H1 (cell line): ENCODE results near the gene MAP2K5. TPM values are rescaled to one million over a fixed set of nuclear protein-coding genes. Genes with fewer than 3 reads are reported as not detected.

Experiments used
- CTCF ChIA-PET: fragments of 300-600 bp; sonication (Branson Sonifier 250); formaldehyde crosslinking; loops from one replicate; lab custom pipeline; 2021; ENCODE audit not compliant: partially characterized antibody; lab: Charles Lee
- POLR2A ChIA-PET: fragments of 300-600 bp; sonication (Branson Sonifier 250); formaldehyde crosslinking; loops from one replicate; lab custom pipeline; 2021; ENCODE audit warnings: inconsistent platforms; ENCODE audit not compliant: partially characterized antibody; lab: Charles Lee
- DNase-seq, 2 experiments: peaks; one replicate each; pipeline versions ENCODE4 v3.0.0 to v3.0.0-alpha.2; 2010 to 2022; ENCODE audit warnings: low spot score in 2 of 2, low read depth in 1 of 2, mixed read lengths in 1 of 2
- FAIRE-seq: peaks from 2 replicates; lab custom pipeline; 2011; peaks lifted over from hg19 to GRCh38; lab: Jason Lieb, UNC
- H2AFZ ChIP-seq: 2 replicates; pipeline ENCODE4 v1.8.1; 2012; ENCODE audit warnings: low read length, inconsistent platforms
- H2AK5ac ChIP-seq: 2 replicates; pipeline ENCODE4 v1.6.1; 2013; ENCODE audit warnings: low read depth, low read length
- H2BK120ac ChIP-seq: replicated peaks from 2 replicates; pipeline ENCODE3; 2013; ENCODE audit warnings: low read depth, low read length, inconsistent platforms
- H2BK12ac ChIP-seq: 2 replicates; pipeline ENCODE4 v1.6.1; 2013; ENCODE audit warnings: low read depth, low read length
- H2BK15ac ChIP-seq: 2 replicates; pipeline ENCODE4 v1.6.1; 2013; ENCODE audit warnings: low read length
- H2BK20ac ChIP-seq: 2 replicates; pipeline ENCODE4 v1.6.1; 2013; ENCODE audit warnings: low read length
- H2BK5ac ChIP-seq: 2 replicates; pipeline ENCODE4 v1.6.1; 2013; ENCODE audit warnings: low read depth, low read length
- H3K14ac ChIP-seq: 2 replicates; pipeline ENCODE4 v1.6.1; 2013; ENCODE audit warnings: inconsistent platforms; ENCODE audit not compliant: insufficient read length
- H3K18ac ChIP-seq: 2 replicates; pipeline ENCODE4 v1.6.1; 2013; ENCODE audit warnings: low read length; ENCODE audit errors: extremely low read depth
- H3K23ac ChIP-seq: 2 replicates; pipeline ENCODE4 v1.6.1; 2013; ENCODE audit warnings: inconsistent platforms; ENCODE audit not compliant: insufficient read length
- H3K23me2 ChIP-seq: 2 replicates; pipeline ENCODE4 v1.6.1; 2013; ENCODE audit warnings: low read depth, low read length
- H3K27ac ChIP-seq: 2 replicates; pipeline ENCODE4 v1.6.1; 2011; ENCODE audit warnings: low read depth, low read length, inconsistent platforms
- H3K27me3 ChIP-seq, 4 experiments: replicated peaks in 1 of 4; 1 replicate in 1 of 4; 2 replicates in 3 of 4; pipeline versions ENCODE4 v1.6.1 to v1.8.1; 2011 to 2013; ENCODE audit warnings: low read length in 3 of 4, mild to moderate bottlenecking in 3 of 4, inconsistent platforms in 2 of 4, mixed read lengths in 2 of 4, moderate library complexity in 1 of 4; ENCODE audit not compliant: control insufficient read depth in 3 of 4, insufficient read depth in 3 of 4; ENCODE audit errors: extremely low read depth in 1 of 4
- H3K36me3 ChIP-seq, 4 experiments: 2 replicates each; pipeline versions ENCODE4 v1.6.1 to v1.8.1; 2011 to 2013; ENCODE audit warnings: mild to moderate bottlenecking in 4 of 4, low read length in 3 of 4, moderate library complexity in 2 of 4, control low read depth in 1 of 4, inconsistent platforms in 1 of 4; ENCODE audit not compliant: insufficient read depth in 4 of 4, control insufficient read depth in 2 of 4
- H3K4ac ChIP-seq: replicated peaks from 2 replicates; pipeline ENCODE3; 2013; ENCODE audit warnings: low read length, low read depth, mixed read lengths, inconsistent platforms; ENCODE audit not compliant: insufficient read length
- H3K4me1 ChIP-seq, 4 experiments: replicated peaks in 1 of 4; 1 replicate in 1 of 4; 2 replicates in 3 of 4; pipeline versions ENCODE4 v1.6.1 to v1.8.1; 2011 to 2013; ENCODE audit warnings: low read length in 3 of 4, inconsistent platforms in 2 of 4, mixed read lengths in 1 of 4; ENCODE audit not compliant: insufficient read depth in 4 of 4, control insufficient read depth in 3 of 4
- H3K4me2 ChIP-seq, 2 experiments: 2 replicates each; pipeline versions ENCODE4 v1.6.1 to v1.8.1; 2011 to 2013; ENCODE audit warnings: low read depth in 2 of 2, low read length in 2 of 2, control low read depth in 1 of 2, inconsistent platforms in 1 of 2, mild to moderate bottlenecking in 1 of 2; ENCODE audit not compliant: insufficient read depth in 1 of 2
- H3K4me3 ChIP-seq, 4 experiments: fragments of 200-600, 300-600 bp in 1 of 4; sonication (generic), shearing (Covaris generic), sonication (Bioruptor Twin) in 1 of 4; 2 replicates each; pipeline versions ENCODE4 v1.5.1 to v1.8.1; 2011 to 2016; ENCODE audit warnings: low read length in 4 of 4, low read depth in 3 of 4, control low read depth in 2 of 4, inconsistent platforms in 2 of 4, mild to moderate bottlenecking in 2 of 4, mixed read lengths in 1 of 4, moderate library complexity in 1 of 4; ENCODE audit not compliant: insufficient read depth in 2 of 4; ENCODE audit errors: extremely low read depth in 1 of 4
- H3K56ac ChIP-seq: replicated peaks from 2 replicates; pipeline ENCODE3; 2013; ENCODE audit warnings: low read depth, mild to moderate bottlenecking, mixed read lengths, low read length, inconsistent platforms; ENCODE audit not compliant: insufficient read length
- H3K79me1 ChIP-seq: 2 replicates; pipeline ENCODE4 v1.6.1; 2013; ENCODE audit warnings: low read depth, low read length, control low read depth
- H3K79me2 ChIP-seq, 2 experiments: 2 replicates each; pipeline versions ENCODE4 v1.6.1 to v1.8.1; 2012 to 2013; ENCODE audit warnings: low read length in 2 of 2, mild to moderate bottlenecking in 2 of 2, inconsistent platforms in 1 of 2; ENCODE audit not compliant: insufficient read depth in 2 of 2, control insufficient read depth in 1 of 2
- H3K9ac ChIP-seq, 4 experiments: replicated peaks in 1 of 4; 1 replicate in 1 of 4; 2 replicates in 3 of 4; pipeline versions ENCODE4 v1.6.1 to v1.8.1; 2011 to 2013; ENCODE audit warnings: low read depth in 3 of 4, low read length in 3 of 4, control low read depth in 2 of 4, mild to moderate bottlenecking in 2 of 4, moderate library complexity in 2 of 4, inconsistent platforms in 1 of 4; ENCODE audit errors: extremely low read depth in 1 of 4
- H3K9me3 ChIP-seq, 2 experiments: 2 replicates each; pipeline versions ENCODE4 v1.6.1 to v1.8.1; 2012 to 2013; ENCODE audit warnings: mild to moderate bottlenecking in 2 of 2, moderate library complexity in 2 of 2, control low read depth in 1 of 2, inconsistent platforms in 1 of 2, low read depth in 1 of 2, low read length in 1 of 2, mixed read lengths in 1 of 2; ENCODE audit not compliant: insufficient read depth in 2 of 2
- H4K20me1 ChIP-seq, 2 experiments: replicated peaks in 1 of 2; 2 replicates each; pipeline versions ENCODE3 to v1.8.1; 2011 to 2013; ENCODE audit warnings: inconsistent platforms in 2 of 2, low read length in 2 of 2, mild to moderate bottlenecking in 1 of 2; ENCODE audit not compliant: insufficient read depth in 2 of 2, control insufficient read depth in 1 of 2
- H4K5ac ChIP-seq: 2 replicates; pipeline ENCODE4 v1.6.1; 2013; ENCODE audit warnings: low read length, low read depth, mixed read lengths, inconsistent platforms; ENCODE audit not compliant: insufficient read length
- H4K8ac ChIP-seq: 2 replicates; pipeline ENCODE4 v1.8.0; 2013; ENCODE audit warnings: mild to moderate bottlenecking, moderate library complexity, low read length, inconsistent platforms; ENCODE audit not compliant: insufficient read depth; ENCODE audit errors: extremely low read depth
- H4K91ac ChIP-seq: replicated peaks from 2 replicates; pipeline ENCODE3; 2013; ENCODE audit warnings: low read length, mixed read lengths, inconsistent platforms; ENCODE audit not compliant: insufficient read length
- EGR1 ChIP-seq: IDR thresholded peaks from 2 replicates; pipeline ENCODE4 v1.6.1; 2011; ENCODE audit warnings: low read depth, low read length, borderline replicate concordance
- GTF2F1 ChIP-seq: IDR thresholded peaks from 2 replicates; pipeline ENCODE4 v1.6.1; 2012; ENCODE audit warnings: low read depth, low read length, improper control_type of control experiment, borderline replicate concordance
- JUND ChIP-seq: IDR thresholded peaks from 2 replicates; pipeline ENCODE4 v1.6.1; 2011; ENCODE audit warnings: mild to moderate bottlenecking, improper control_type of control experiment, low read length
- SAP30 ChIP-seq: fragments of 300-600 bp; sonication (generic); IDR thresholded peaks from 2 replicates; pipeline ENCODE4 v1.7.1; 2012; ENCODE audit warnings: low read length, moderate library complexity, mild to moderate bottlenecking, inconsistent platforms; ENCODE audit not compliant: insufficient read depth, insufficient replicate concordance
- SP1 ChIP-seq: IDR thresholded peaks from 2 replicates; pipeline ENCODE4 v1.6.1; 2011; ENCODE audit warnings: low read depth, low read length
- SP4 ChIP-seq: IDR thresholded peaks from 2 replicates; pipeline ENCODE4 v1.6.1; 2012; ENCODE audit warnings: low read length, inconsistent platforms
- TAF7 ChIP-seq: optimal IDR thresholded peaks from 2 replicates; pipeline ENCODE3; 2011; ENCODE audit warnings: low read depth, mild to moderate bottlenecking, inconsistent platforms, low read length, moderate library complexity, borderline replicate concordance
- WGBS, 2 experiments: shearing (Covaris generic) in 1 of 2; methylation state at CpG; one replicate each; pipeline versions ENCODE4 v1.1.6 to v1.1.7; 2013 to 2015; ENCODE audit warnings: low lambda C conversion rate in 2 of 2, mixed read lengths in 2 of 2, inconsistent platforms in 1 of 2, low coverage in 1 of 2, missing lambda C conversion rate in 1 of 2; ENCODE audit not compliant: insufficient replicate concordance in 2 of 2, insufficient coverage in 1 of 2, insufficient read length in 1 of 2; ENCODE audit errors: extremely low coverage in 1 of 2, missing lambda C conversion rate in 1 of 2; 5-methylcytosine and 5-hydroxymethylcytosine counted together
- polyA plus RNA-seq, 7 experiments: library from polyadenylated mRNA; depleted of rRNA in 3 of 7; stranded (reverse) in 5 of 7; unstranded in 2 of 7; fragments of >200 nt in 5 of 7; fragments of 200-250 nt in 2 of 7; gene quantifications; 1 replicate in 5 of 7; 2 replicates in 1 of 7; 4 replicates in 1 of 7; pipeline versions ENCODE4 v1.2.1 to v1.2.3, GENCODE V29; 2011 to 2013; ENCODE audit warnings: missing spikeins in 2 of 7, mixed read lengths in 2 of 7
- total RNA-seq: library from RNA; stranded (reverse); fragmentation: NEBNext Ultra II Directional; extraction: Animal tissue kit (Norgen Biotek cat#: 25700); gene quantifications from 2 replicates; pipeline ENCODE4 v1.2.1, GENCODE V29; 2021

MAP2K5 gene
- total and polyA plus RNA-seq, 2 of the 8 experiments (the other 6 are each of a cell fraction or from before 2014, with no cell fraction given): 4.4 to 15.8 TPM

- no peak overlapping the region for H2AFZ ChIP-seq
- no peak overlapping the region for H2BK120ac ChIP-seq
- no peak overlapping the region for H3K18ac ChIP-seq
- no peak overlapping the region for H2AK5ac ChIP-seq
- no peaks in the 10 kb centered on the region for H3K9me3 ChIP-seq
- H3K4me2 ChIP-seq: no peak overlapping the region
- no peaks in the 10 kb centered on the region for H3K36me3 ChIP-seq
- no peak overlapping the region for H3K56ac ChIP-seq
- H3K23ac ChIP-seq: no peak overlapping the region
- DNase-seq (no peak), FAIRE-seq (no peak)
- H2BK5ac ChIP-seq: no peak overlapping the region
- no peaks in the 10 kb centered on the region for H3K23me2 ChIP-seq
- no peak overlapping the region for H2BK12ac ChIP-seq
- 81% methylated on average over 3 of the region's 3 CpGs; no CpG with 5 or more reads in 1 of the 2 experiments for WGBS, 2 experiments
- no peak overlapping the region for H3K27ac ChIP-seq
- H3K9ac ChIP-seq: no peak overlapping the region
- H3K27me3 ChIP-seq: no peaks in the 10 kb centered on the region
- peaks cover 0 to 5% (median 3%) of the 10 kb centered on the region in 4 experiments; a peak in 3 of 7 replicates for H3K4me1 ChIP-seq
- H3K4ac ChIP-seq: no peak overlapping the region
- ChIA-PET CTCF (no interaction called here), POLR2A (no interaction called here)
- H4K8ac ChIP-seq: no peak overlapping the region
- H3K79me2 ChIP-seq: no peaks in the 10 kb centered on the region
- no peak overlapping the region for H4K91ac ChIP-seq
- no peak overlapping the region for H3K14ac ChIP-seq
- H2BK20ac ChIP-seq: no peak overlapping the region
- no peak overlapping the region for H3K4me3 ChIP-seq
- H4K20me1 ChIP-seq: no peaks in the 10 kb centered on the region
- no peak overlapping the region for H4K5ac ChIP-seq
- no peaks in the 10 kb centered on the region for H3K79me1 ChIP-seq
- H2BK15ac ChIP-seq: no peak overlapping the region
- no peak for TF ChIP-seq GTF2F1
- no peak for TF ChIP-seq SP1
- TF ChIP-seq SP4: no peak
- TF ChIP-seq SAP30: no peak
- no peak for TF ChIP-seq EGR1
- no peak for TF ChIP-seq JUND
- TF ChIP-seq TAF7: no peak
Measured at GRCh38 chr15:67692573-67692972, 150.1 kb downstream of the MAP2K5 start.
